ENCODE results near the gene RCBTB2. TPM values are rescaled to one million over a fixed set of nuclear protein-coding genes. Genes with fewer than 3 reads are reported as not detected.

Gene RCBTB2
- total and polyA plus RNA-seq, 7 donors = 4.2 to 21.9 (median 9.9) TPM

- TF ChIP-seq EP300 (IDR thresholded peaks at IDR 0.05) (no peak), CTCF (IDR thresholded peaks at IDR 0.05) (no peak), POLR2AphosphoS5 (IDR thresholded peaks at IDR 0.05) (no peak), POLR2A (IDR thresholded peaks at IDR 0.05) (no peak)
- 91 to 95% methylated on average over 8 of the region's 8 CpGs for WGBS, 2 donors
- H3K4me3 ChIP-seq = no peak overlapping the region
- H3K4me1 ChIP-seq = peaks cover 0 to 44% (median 24%) of the 10 kb centered on the region in 4 donors
- H3K36me3 ChIP-seq = no peaks in the 10 kb centered on the region
- intact Hi-C loops (cut with DNase I) = no loop called here
- H3K27me3 ChIP-seq = no peaks in the 10 kb centered on the region
- H3K9me3 ChIP-seq = no peaks in the 10 kb centered on the region
- H3K27ac ChIP-seq = peak overlapping the region in 3 of 4 donors; percentile 60 to 83 (median 80)
- no peak for DNase-seq
Observed at GRCh38 chr13:48569104-48569666, 36.3 kb upstream of the RCBTB2 start.

- no peak overlapping the region for H3K4me3 ChIP-seq
- no peaks in the 10 kb centered on the region for H3K27me3 ChIP-seq
- intact Hi-C loops (cut with DNase I) = no loop called here
- TF ChIP-seq CTCF (IDR thresholded peaks at IDR 0.05) (no peak), EP300 (IDR thresholded peaks at IDR 0.05) (no peak), POLR2AphosphoS5 (IDR thresholded peaks at IDR 0.05) (no peak), POLR2A (IDR thresholded peaks at IDR 0.05) (no peak)
- 81% methylated on average over 6 of the region's 6 CpGs for WGBS, 2 donors
- DNase-seq = no peak
- H3K36me3 ChIP-seq = no peaks in the 10 kb centered on the region
- H3K27ac ChIP-seq = peak overlapping the region; percentile 56 to 83 (median 70)
- peaks cover 0 to 44% (median 24%) of the 10 kb centered on the region in 4 donors for H3K4me1 ChIP-seq
- no peaks in the 10 kb centered on the region for H3K9me3 ChIP-seq
Observed at GRCh38 chr13:48568370-48569103, 35.7 kb upstream of the RCBTB2 start.

- intact Hi-C loops (cut with DNase I) = no loop called here
- no peaks in the 10 kb centered on the region for H3K36me3 ChIP-seq
- no peak overlapping the region for H3K4me3 ChIP-seq
- DNase-seq = no peak
- no peaks in the 10 kb centered on the region for H3K9me3 ChIP-seq
- peak overlapping the region; percentile 56 to 83 (median 70) for H3K27ac ChIP-seq
- no peaks in the 10 kb centered on the region for H3K27me3 ChIP-seq
- 44 to 53% methylated on average over 6 of the region's 6 CpGs for WGBS, 2 donors
- TF ChIP-seq CTCF (IDR thresholded peaks at IDR 0.05) (no peak), POLR2AphosphoS5 (IDR thresholded peaks at IDR 0.05) (peak in 1 of 4 donors; percentile 34)
- peaks cover 0 to 44% (median 24%) of the 10 kb centered on the region in 4 donors for H3K4me1 ChIP-seq
Observed at GRCh38 chr13:48567515-48568369, 34.9 kb upstream of the RCBTB2 start.

GRCh38 chr13:48564056-48564455, 31.2 kb upstream of the RCBTB2 start:
- DNase-seq = no peak
- WGBS, 2 donors = 79 to 80% methylated on average over 3 of the region's 3 CpGs
- intact Hi-C loops (cut with DNase I) = no loop called here
- H3K27me3 ChIP-seq = no peaks in the 10 kb centered on the region
- peaks cover 0 to 18% (median 14%) of the 10 kb centered on the region in 4 donors for H3K4me1 ChIP-seq
- H3K36me3 ChIP-seq = no peaks in the 10 kb centered on the region
- TF ChIP-seq CTCF (IDR thresholded peaks at IDR 0.05) = no peak
- TF ChIP-seq EP300 (IDR thresholded peaks at IDR 0.05) = no peak
- TF ChIP-seq POLR2AphosphoS5 (IDR thresholded peaks at IDR 0.05) = no peak
- TF ChIP-seq POLR2A (IDR thresholded peaks at IDR 0.05) = no peak
- H3K27ac ChIP-seq = no peak overlapping the region
- H3K9me3 ChIP-seq = no peaks in the 10 kb centered on the region
- no peak overlapping the region for H3K4me3 ChIP-seq
